DMS79 treated with DMSO at 0.1 percent for 48 hours (cell line): Measurements from ENCODE around the gene SLC39A11.
"Not testable (repeated sequence)": the region's sequence is repeated elsewhere in the genome, so short reads cannot be mapped to it uniquely, and the experiment has no call there.

Experiments
- DNase-seq: peaks from one replicate; lab custom pipeline; 2025; lab: John Stamatoyannopoulos, UW

The SLC39A11 gene

GRCh38 chr17:73007407-73007806, 85.1 kb downstream of the SLC39A11 start:
- no peak for DNase-seq

GRCh38 chr17:73005360-73005759, 87.1 kb downstream of the SLC39A11 start:
- DNase-seq, result no peak

- DNase-seq, result no peak
Measured at GRCh38 chr17:73003487-73003886, 89.0 kb downstream of the SLC39A11 start.

GRCh38 chr17:73000832-73001231, 91.7 kb downstream of the SLC39A11 start:
- DNase-seq, result no peak

GRCh38 chr17:72999474-72999873, 93.0 kb downstream of the SLC39A11 start:
- not testable (repeated sequence) for DNase-seq

GRCh38 chr17:72998343-72998742, 94.1 kb downstream of the SLC39A11 start:
- no peak for DNase-seq

- DNase-seq, result no peak
Measured at GRCh38 chr17:72997559-72997958, 94.9 kb downstream of the SLC39A11 start.

- DNase-seq, result no peak
Measured at GRCh38 chr17:72996791-72997190, 95.7 kb downstream of the SLC39A11 start.

GRCh38 chr17:72995008-72995656, 97.4 kb downstream of the SLC39A11 start:
- DNase-seq, result no peak

GRCh38 chr17:72992783-72993467, 99.6 kb downstream of the SLC39A11 start:
- DNase-seq, result not testable (repeated sequence)

- no peak for DNase-seq
Measured at GRCh38 chr17:72991651-72992050, 100.8 kb downstream of the SLC39A11 start.

- DNase-seq, result no peak
Measured at GRCh38 chr17:72989074-72989610, 103.3 kb downstream of the SLC39A11 start.

GRCh38 chr17:72988451-72988850, 104.0 kb downstream of the SLC39A11 start:
- no peak for DNase-seq

- peak; percentile 32 for DNase-seq
Measured at GRCh38 chr17:72987166-72987565, 105.3 kb downstream of the SLC39A11 start.

- DNase-seq, result no peak
Measured at GRCh38 chr17:72985882-72986720, 106.4 kb downstream of the SLC39A11 start.

GRCh38 chr17:72984926-72985325, 107.6 kb downstream of the SLC39A11 start:
- no peak for DNase-seq

GRCh38 chr17:72984145-72984925, 108.2 kb downstream of the SLC39A11 start:
- DNase-seq, result no peak

GRCh38 chr17:72982680-72983079, 109.8 kb downstream of the SLC39A11 start:
- DNase-seq, result no peak

- no peak for DNase-seq
Measured at GRCh38 chr17:72978593-72979218, 113.8 kb downstream of the SLC39A11 start.

GRCh38 chr17:72977771-72978417, 114.6 kb downstream of the SLC39A11 start:
- no peak for DNase-seq
